Right lobe of liver (tissue), 6 donors: ENCODE measurements around the gene MEF2C. TPM values are rescaled to one million over a fixed set of nuclear protein-coding genes. Genes with fewer than 3 reads are reported as not detected.

Experiments
- ATAC-seq, 4 donors: fragments of 200-7000 bp; cut with Tn5 transposase; one replicate each; pipeline ENCODE4 v1.9.1; 2020; ENCODE audit warnings: mild to moderate bottlenecking in 4 of 4, moderate library complexity in 4 of 4
- DNase-seq, 3 donors: peaks; one replicate each; pipeline ENCODE4 v3.0.0-alpha.2; 2020
- H3K27ac ChIP-seq, 3 donors: fragments of 200-600 bp; one replicate each; pipeline ENCODE4 v1.8.0; 2022
- H3K27me3 ChIP-seq, 2 donors: fragments of 200-600 bp; one replicate each; pipeline ENCODE4 v1.8.0; 2022
- H3K36me3 ChIP-seq, 4 donors: fragments of 200-600 bp; sonication (generic) in 1 of 4; one replicate each; pipeline versions ENCODE4 v1.5.1 to v1.8.0; 2017 to 2022; ENCODE audit warnings: control low read depth in 1 of 4
- H3K4me1 ChIP-seq, 4 donors: fragments of 200-600 bp; sonication (generic) in 1 of 4; one replicate each; pipeline versions ENCODE4 v1.5.1 to v1.8.0; 2017 to 2022; ENCODE audit warnings: control low read depth in 1 of 4
- H3K4me3 ChIP-seq, 3 donors: fragments of 200-600 bp; one replicate each; pipeline ENCODE4 v1.8.0; 2022
- H3K9me3 ChIP-seq, 4 donors: fragments of 200-600 bp; sonication (generic) in 1 of 4; one replicate each; pipeline versions ENCODE4 v1.5.1 to v1.8.0; 2017 to 2022; ENCODE audit warnings: control low read depth in 1 of 4
- POLR2A ChIP-seq: fragments of 450-650 bp; IDR thresholded peaks from one replicate; pipeline ENCODE4 v1.6.1; 2017; ENCODE audit warnings: antibody characterized with exemption, mild to moderate bottlenecking
- WGBS: methylation state at CpG from one replicate; pipeline ENCODE4 v1.1.6; 2018; ENCODE audit warnings: low coverage, low lambda C conversion rate; ENCODE audit not compliant: insufficient coverage; ENCODE audit errors: missing lambda C conversion rate; 5-methylcytosine and 5-hydroxymethylcytosine counted together
- intact Hi-C, 2 donors: fragments of 100-400 bp; cut with DNase I; formaldehyde crosslinking; loops; one replicate each; pipeline versions ENCODE4 v1.11.2 to v1.14.1; 2022
- total RNA-seq, 6 experiments: library from RNA; depleted of rRNA in 2 of 6; stranded (reverse); fragments of >200 nt in 2 of 6; fragmentation: NEBNext Ultra II Directional in 3 of 6; extraction: Animal tissue kit (Norgen Biotek cat#: 25700) in 3 of 6; gene quantifications; one replicate each; pipeline versions ENCODE4 v1.1.0 to v1.2.4, GENCODE V29; 2016 to 2023
- TF ChIP-seq, protein P1 (sequence below), 4 donors: fragments of 200-600 bp in 3 of 4; fragments of 450-650 bp in 1 of 4; IDR thresholded peaks; one replicate each; pipeline versions ENCODE4 v1.5.1 to v1.8.0; 2016 to 2022; ENCODE audit warnings: antibody characterized with exemption in 4 of 4, mild to moderate bottlenecking in 2 of 4
- donor health status: DM: no; HTN: yes; CAD: no.
- donor health status: DM: no; HTN: no; CAD: no.
- donor health status: DM: no; HTN: no; CAD: no.
- donor health status: DM: no; HTN: yes; CAD: no.
- donor health status: DM: no; HTN: yes; CAD: no.

Gene MEF2C
- total RNA-seq, 6 experiments from 2014 or later, result 4.4 to 19.4 (median 6.4) TPM

DNA sequence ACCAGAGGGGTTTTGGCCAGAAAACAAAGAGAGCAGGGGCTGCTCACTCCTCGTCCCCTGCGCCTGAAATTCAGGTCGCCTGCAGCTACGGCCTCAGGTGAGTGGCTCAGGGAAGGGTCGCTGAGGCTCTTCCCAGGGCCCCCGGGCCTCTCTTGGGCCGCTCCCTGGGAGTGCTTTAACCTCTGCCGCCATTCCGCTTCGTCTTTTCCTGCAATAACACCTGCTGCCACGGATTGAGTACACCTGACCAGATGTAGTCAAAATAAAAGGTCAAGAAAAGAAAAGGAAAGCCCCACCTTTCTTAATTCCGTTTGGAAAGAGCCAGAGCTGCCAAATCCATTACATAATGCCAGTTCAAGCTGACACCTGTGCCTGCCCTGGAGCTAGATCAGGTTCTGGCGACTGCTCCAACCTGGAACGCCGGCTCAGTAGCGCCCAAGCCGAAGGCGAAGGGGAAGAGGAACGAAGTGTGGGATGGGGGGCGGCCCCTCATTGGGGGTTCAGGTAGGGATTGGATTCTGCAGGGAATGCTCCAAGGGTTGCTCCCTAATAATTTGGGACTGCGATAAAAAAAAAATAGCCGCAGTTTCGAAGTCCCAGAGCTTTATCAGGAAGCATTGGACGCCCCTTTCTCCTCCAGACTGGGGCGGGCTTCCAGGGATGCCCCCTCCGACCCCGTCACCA is 193.9 kb downstream of the MEF2C start:
- no peak overlapping the region for H3K4me3 ChIP-seq
- no peak overlapping the region for H3K27ac ChIP-seq
- TF ChIP-seq POLR2A, result no peak
- TF ChIP-seq, protein P1, sequence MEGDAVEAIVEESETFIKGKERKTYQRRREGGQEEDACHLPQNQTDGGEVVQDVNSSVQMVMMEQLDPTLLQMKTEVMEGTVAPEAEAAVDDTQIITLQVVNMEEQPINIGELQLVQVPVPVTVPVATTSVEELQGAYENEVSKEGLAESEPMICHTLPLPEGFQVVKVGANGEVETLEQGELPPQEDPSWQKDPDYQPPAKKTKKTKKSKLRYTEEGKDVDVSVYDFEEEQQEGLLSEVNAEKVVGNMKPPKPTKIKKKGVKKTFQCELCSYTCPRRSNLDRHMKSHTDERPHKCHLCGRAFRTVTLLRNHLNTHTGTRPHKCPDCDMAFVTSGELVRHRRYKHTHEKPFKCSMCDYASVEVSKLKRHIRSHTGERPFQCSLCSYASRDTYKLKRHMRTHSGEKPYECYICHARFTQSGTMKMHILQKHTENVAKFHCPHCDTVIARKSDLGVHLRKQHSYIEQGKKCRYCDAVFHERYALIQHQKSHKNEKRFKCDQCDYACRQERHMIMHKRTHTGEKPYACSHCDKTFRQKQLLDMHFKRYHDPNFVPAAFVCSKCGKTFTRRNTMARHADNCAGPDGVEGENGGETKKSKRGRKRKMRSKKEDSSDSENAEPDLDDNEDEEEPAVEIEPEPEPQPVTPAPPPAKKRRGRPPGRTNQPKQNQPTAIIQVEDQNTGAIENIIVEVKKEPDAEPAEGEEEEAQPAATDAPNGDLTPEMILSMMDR (IDR thresholded peaks at IDR 0.05), result no peak
- H3K36me3 ChIP-seq, result no peaks in the 10 kb centered on the region
- peaks cover 0 to 9% (median 0%) of the 10 kb centered on the region in 4 donors for H3K4me1 ChIP-seq
- WGBS, result 6% methylated on average over 19 of the region's 27 CpGs
- no peaks in the 10 kb centered on the region for H3K9me3 ChIP-seq
- H3K27me3 ChIP-seq, result peaks cover 18 to 78% of the 10 kb centered on the region in 2 donors
- DNase-seq (no peak), ATAC-seq (no peak)
- intact Hi-C loops, result loop anchor here in 1 of 2 donors (10.0 kb wide), 1 partner anchor 914 kb away; no protein-coding TSS in a partner anchor

DNA sequence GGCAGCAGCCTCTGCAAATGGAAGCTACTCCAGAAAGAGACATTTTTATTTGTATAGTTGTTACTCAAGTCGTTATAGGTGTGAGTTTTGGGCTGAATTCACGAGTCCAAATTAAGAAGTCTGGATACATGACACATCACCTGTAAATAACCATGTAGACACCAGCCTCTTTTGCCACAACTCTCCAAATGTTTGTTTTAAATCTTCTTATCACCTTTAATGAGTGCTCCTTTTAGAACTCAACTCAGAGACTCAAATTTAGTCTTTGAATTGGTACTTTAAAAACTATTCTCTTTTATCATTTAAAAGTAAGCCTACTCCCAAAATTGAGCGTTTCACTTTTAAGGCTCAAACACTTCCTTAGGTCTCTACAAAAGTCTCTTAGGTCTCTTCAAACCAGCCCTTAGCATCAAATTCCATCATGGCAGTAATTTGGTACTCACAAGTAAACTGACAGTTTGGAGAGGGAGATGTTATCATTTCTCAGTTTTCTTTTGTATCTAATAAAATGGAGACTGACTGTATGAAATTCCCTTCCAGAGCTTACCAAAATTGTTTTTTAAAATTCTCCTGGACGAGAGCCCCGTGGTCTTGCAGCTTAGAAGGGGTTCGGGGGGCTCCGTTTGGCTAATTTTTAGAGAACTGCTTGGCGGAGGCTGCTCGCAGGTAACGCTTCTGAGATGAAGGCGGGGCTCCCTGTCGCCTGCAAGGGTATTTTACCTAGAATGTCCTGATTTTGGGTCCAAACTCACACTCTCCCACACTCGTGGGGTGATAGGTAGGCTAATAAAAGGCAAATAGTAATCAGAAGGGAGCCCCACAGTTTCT is 194.6 kb downstream of the MEF2C start:
- Histone ChIP-seq H3K27ac (no peak overlapping the region), H3K36me3 (no peaks in the 10 kb centered on the region), H3K9me3 (no peaks in the 10 kb centered on the region), H3K4me3 (no peak overlapping the region), H3K27me3 (peaks cover 21 to 70% of the 10 kb centered on the region in 2 donors), H3K4me1 (peaks cover 0 to 9% (median 0%) of the 10 kb centered on the region in 4 donors)
- TF ChIP-seq, protein P1 (IDR thresholded peaks at IDR 0.05), result no peak
- no peak for TF ChIP-seq POLR2A
- intact Hi-C loops, result loop anchor here in 1 of 2 donors (10.0 kb wide), 1 partner anchor 914 kb away; no protein-coding TSS in a partner anchor
- WGBS, result 10% methylated on average over 13 of the region's 13 CpGs
- ATAC-seq (no peak), DNase-seq (no peak)

DNA sequence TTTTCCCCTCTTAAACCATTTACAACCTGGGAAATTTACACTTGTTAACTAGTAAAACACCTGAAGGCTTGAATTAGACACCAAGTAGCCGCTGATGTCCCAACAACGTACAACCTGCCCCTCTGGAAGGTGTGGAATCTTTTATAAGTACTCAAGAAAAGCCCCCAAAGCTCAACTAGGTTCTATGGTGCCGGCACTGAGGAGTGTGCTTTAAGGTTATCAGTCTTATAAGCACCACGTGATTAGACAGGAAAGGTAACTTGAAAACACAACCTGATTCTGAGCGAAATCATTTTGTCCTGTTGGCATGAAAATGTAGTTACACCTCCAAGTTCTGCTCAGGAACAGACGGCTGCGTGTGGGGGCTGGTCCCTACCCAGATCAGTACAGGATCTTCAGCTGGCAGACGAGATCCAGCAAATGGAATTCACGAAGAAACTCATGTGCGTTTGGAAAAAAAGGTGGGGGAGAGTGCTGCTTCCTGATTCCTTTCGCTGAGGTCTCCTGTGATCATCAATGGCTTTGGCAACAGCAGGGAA is 195.5 kb downstream of the MEF2C start:
- no peak for ATAC-seq
- DNase-seq, result no peak
- Histone ChIP-seq H3K27me3 (peaks cover 21 to 68% of the 10 kb centered on the region in 2 donors), H3K27ac (no peak overlapping the region), H3K9me3 (no peaks in the 10 kb centered on the region), H3K4me3 (no peak overlapping the region), H3K4me1 (peaks cover 0 to 9% (median 0%) of the 10 kb centered on the region in 4 donors), H3K36me3 (no peaks in the 10 kb centered on the region)
- intact Hi-C loops, result loop anchor here in 1 of 2 donors (10.0 kb wide), 1 partner anchor 913 kb away; no protein-coding TSS in a partner anchor
- TF ChIP-seq POLR2A, result no peak
- TF ChIP-seq, protein P1 (IDR thresholded peaks at IDR 0.05), result no peak
- WGBS, result 1% methylated on average over 11 of the region's 11 CpGs

DNA sequence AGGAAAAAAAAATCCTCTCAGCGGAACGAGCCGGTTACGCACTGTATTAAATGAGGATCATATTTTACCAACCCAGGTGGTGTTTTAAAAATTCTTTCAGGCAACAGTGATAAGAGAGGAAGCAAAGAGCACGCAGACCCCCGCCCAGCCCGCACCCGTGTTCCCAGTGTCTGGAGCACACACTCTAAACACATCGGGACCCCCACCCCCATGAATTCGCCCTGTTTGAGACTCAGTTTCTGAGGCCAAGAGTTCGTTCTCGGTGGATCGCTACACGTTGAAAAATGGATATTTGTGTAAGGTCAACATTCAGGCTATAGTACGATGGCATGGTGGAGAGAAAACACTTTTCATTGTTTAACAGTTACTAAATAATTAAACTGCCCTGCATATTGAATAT is 196.3 kb downstream of the MEF2C start:
- TF ChIP-seq POLR2A, result no peak
- TF ChIP-seq, protein P1 (IDR thresholded peaks at IDR 0.05), result no peak
- Histone ChIP-seq H3K27me3 (peaks cover 18 to 62% of the 10 kb centered on the region in 2 donors), H3K4me1 (peaks cover 0 to 9% (median 0%) of the 10 kb centered on the region in 4 donors), H3K36me3 (no peaks in the 10 kb centered on the region), H3K4me3 (no peak overlapping the region), H3K9me3 (no peaks in the 10 kb centered on the region), H3K27ac (no peak overlapping the region)
- ATAC-seq (no peak), DNase-seq (no peak)
- intact Hi-C loops, result loop anchor here in 1 of 2 donors (10.0 kb wide), 1 partner anchor 912 kb away; no protein-coding TSS in a partner anchor
- WGBS, result 12% methylated on average over 10 of the region's 15 CpGs
